HG03354 (cell line): ENCODE results near the gene ANKRD44.
"Not testable (repeated sequence)": the region's sequence is repeated elsewhere in the genome, so short reads cannot be mapped to it uniquely, and the experiment has no call there.

Experiments
- ATAC-seq: cut with Tn5 transposase; IDR thresholded peaks from one replicate; pipeline ENCODE4 v1.9.1; 2021; ENCODE audit warnings: mild to moderate bottlenecking; ENCODE audit not compliant: unreplicated experiment, poor library complexity, severe bottlenecking

Gene ANKRD44

DNA sequence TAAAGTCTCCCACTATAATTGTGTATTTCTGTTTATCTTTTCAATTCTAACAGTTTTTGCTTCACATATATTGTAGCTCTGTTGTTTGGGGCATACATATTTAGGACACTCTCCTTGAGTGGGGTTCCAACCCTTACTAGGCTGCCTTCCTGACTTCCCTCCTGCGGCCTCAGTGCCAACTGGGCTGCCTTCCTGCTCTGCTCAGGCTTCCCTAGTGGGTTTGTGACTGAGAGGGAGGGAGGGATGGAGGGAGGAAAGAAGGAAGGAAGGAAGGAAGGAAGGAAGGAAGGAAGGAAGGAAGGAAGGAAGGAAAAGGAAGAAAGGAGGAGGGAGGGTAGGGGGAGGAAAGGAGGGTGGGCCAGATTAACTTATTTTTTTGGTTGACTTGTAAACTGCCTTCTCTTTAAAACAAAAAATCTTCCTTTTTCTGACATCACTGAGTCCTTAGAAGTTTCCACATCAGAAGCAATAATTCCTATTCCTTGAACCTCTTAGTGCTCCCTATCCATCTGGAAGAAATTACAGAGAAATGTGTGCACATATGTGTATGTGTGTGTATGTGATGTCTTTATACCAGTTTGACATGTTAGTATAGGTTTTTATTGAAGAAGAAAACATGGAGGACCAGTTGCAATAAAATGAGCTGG is 238.7 kb downstream of the ANKRD44 start:
- ATAC-seq = no peak

- ATAC-seq = no peak
Measured at GRCh38 chr2:197071213-197071612, 239.4 kb downstream of the ANKRD44 start.

DNA sequence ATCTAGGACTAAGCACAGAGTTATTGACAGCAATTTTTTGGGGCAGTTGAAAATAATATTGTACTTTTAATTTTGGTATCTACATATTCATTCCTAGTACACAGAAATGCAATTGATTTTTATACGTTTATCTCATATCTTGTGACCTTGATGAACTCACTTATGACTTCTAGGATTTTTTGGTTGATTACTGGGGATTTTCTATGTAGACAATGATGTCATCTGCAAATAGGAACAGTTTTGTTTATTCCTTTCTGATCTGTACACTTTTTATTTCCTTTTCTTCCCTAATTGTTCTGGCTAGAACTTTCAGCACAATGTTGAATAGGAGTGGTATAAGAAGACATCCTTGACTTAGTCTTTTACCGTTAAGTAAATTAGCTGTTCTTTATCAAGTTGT is 240.6 kb downstream of the ANKRD44 start:
- no peak for ATAC-seq

GRCh38 chr2:197062574-197062973 is 248.0 kb downstream of the ANKRD44 start:
- not testable (repeated sequence) for ATAC-seq

- ATAC-seq = no peak
Measured at GRCh38 chr2:197059477-197059876, 251.1 kb downstream of the ANKRD44 start.

- ATAC-seq = no peak
Measured at GRCh38 chr2:197058777-197059300, 251.7 kb downstream of the ANKRD44 start.

- no peak for ATAC-seq
Measured at GRCh38 chr2:197057959-197058358, 252.6 kb downstream of the ANKRD44 start.

DNA sequence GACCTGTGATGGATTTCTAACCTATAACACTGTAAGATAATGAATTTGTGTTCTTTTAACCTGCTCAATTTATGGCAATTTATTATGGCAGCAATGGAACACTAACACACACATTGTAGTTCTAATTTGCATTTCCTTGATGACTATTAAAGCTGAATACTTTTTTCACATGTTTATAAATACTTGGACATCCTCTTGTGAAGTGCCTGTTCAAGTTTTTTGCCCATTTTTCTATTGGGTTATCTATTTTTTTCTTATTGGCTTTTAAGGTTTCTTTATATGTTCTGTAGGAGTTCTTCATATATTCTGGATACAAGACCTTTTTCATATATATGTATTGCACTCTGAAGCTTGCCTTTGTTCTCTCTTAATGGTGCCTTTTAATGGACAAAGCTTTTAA is 255.5 kb downstream of the ANKRD44 start:
- no peak for ATAC-seq

DNA sequence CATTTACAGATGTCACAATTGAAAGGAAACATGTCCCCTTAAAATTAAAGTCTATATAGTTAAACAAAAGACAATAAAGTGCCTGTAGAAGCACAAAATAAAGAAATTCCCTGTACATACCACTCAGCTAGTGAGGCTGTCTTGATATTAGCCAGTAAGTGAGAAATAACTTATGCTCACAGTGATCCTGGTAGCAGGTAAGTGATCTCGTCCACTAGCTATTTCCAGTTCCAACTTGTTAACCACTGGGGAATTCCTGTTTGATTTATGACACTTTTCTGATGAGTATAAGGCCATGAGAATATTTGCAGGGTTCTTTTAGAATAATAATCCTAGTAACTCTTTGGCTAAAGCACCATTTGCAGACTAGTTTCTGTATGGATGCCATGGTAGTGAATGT is 256.1 kb downstream of the ANKRD44 start:
- ATAC-seq = no peak

GRCh38 chr2:197052356-197052755 is 258.2 kb downstream of the ANKRD44 start:
- ATAC-seq = no peak

DNA sequence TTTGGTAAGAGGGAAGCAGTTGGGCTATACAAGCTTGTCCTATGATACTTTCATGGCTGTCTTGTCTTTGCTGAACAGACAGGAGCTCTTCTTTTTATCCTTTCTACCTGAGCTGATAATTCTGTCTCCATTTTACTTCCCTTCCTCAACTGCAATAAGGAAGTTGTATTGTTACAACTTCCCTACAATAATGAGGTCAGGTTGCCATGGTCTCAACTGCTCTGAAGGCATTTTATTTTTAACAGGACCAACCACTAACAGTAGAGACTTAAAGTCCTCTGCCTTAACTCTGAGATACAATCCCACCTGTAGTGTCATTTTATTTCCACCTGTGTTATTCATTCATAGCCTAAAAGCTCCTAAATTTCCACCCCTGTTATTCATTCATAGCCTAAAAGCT is 265.5 kb downstream of the ANKRD44 start:
- ATAC-seq = no peak

DNA sequence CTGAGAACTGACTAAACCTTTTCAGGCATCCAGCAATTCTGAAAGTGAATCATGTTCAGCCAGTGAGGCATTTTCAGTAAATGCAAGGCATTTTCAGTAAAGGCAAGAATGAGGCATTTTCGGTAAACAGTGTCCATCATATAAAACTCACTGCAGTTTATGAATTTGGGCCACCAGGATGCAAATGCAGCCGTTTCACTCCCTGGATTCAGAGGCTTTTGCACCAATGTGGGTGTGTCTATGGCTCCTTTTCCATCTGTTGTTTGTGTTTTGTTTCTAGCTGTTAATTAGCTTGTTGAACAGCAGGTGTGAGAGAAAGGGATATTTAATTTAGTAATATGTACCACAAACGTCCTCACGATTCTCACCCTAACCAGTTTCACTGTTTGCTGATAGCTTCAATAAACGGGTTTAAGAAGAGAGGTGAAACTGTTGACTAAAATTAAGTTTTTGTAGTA is 267.8 kb downstream of the ANKRD44 start:
- ATAC-seq = no peak

DNA sequence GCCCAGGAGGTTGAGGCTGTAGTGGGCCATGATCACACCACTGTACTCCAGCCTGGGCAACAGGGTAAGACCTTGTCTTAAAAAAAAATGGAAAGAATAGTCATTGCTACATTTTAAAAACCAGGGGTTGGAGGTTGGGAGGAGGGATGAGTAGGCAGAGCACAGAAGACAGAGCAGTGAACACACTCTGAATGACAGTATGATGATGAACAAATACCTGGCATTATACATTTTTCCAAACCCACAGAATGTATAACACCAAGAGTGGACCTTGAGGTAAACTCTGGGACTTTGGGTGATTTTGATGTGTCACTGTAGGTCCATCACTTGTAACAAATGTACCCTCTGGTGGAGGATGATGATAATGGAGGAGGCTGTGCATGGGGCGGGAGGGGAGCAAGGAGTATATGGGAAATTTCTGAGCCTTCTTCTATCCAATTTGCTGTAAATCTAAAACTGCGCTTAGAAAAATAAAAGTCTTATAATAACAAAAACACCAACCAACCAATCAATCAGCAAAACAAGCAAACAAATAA is 272.6 kb downstream of the ANKRD44 start:
- ATAC-seq = no peak

DNA sequence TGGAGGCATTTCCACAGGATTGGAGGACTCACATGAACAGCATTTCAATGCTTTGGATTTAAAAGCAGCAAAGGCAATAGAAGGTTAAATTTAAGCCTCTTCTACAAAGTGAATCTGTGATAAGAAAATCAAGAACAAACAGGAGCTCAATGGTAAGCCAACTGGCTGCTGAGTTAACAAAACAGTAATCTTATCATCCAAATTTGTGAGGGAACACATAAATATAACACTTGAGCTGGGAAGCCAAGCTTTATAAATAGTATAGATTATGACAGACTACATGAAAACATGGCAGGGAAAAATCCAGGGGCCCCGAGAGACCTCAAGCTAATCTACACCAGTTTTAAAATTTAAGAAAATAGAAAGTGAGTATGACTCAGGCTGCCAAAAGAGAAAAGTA is 275.6 kb downstream of the ANKRD44 start:
- ATAC-seq = no peak

- no peak for ATAC-seq
Measured at GRCh38 chr2:197034292-197034691, 276.3 kb downstream of the ANKRD44 start.

DNA sequence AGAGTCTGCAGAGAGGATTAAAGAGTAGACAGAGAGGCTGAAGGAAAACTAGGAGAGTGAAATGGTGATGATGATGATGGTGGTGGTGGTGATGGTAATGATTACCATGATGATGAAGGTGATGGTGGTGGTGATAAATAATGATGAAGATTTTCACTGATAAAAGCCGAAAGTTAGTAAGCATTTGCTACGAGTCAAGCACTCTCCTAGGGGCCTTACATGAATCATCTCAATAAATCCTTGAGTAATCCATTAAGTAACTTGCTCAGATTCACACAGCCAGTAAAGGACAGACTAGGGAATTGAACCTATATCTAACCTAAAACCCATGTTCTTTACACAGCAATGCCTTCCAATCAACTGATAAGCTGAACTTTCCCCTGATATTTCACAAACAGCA is 277.4 kb downstream of the ANKRD44 start:
- no peak for ATAC-seq

GRCh38 chr2:197031803-197032202 is 278.8 kb downstream of the ANKRD44 start:
- ATAC-seq = no peak

DNA sequence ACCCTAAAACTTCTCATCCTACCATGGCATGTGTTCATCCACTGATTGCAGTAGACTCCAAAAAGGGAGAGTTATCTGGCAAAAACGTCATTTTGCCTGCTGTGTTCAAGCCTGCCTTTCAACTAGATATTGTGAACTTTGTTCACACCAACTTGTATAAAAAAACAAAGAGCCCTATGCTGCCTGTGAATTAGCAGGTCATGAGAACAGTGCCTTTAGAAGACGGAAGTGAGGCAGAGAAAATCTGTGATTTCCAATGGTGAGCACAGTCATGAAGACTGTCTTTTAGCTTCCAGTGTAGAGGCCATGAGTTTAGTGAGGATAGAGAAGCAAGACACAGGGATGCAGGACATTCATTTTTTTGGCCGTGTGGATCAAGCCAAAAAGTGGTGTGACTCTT is 280.5 kb downstream of the ANKRD44 start:
- no peak for ATAC-seq

DNA sequence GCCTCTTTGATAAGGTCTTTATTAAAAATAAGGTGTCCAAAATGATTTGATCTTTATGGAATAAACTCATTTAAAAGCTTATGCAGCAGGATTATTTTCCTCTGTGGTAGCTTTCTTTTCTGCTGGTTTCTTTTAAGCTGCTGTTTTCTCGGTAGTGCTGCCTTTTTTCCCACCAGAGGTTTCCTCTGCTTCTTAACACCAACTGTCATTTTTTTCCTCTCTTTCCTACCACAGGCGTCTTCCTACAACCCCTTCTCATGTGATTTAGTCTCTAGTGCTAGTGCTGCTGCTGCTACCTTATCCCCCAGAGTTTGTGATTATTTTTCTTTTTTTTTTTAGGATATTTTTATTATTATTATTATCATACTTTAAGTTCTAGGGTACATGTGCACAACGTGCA is 281.9 kb downstream of the ANKRD44 start:
- ATAC-seq = no peak

- ATAC-seq = no peak
Measured at GRCh38 chr2:197028230-197028629, 282.4 kb downstream of the ANKRD44 start.

- ATAC-seq = no peak
Measured at GRCh38 chr2:197024206-197024605, 286.4 kb downstream of the ANKRD44 start.

DNA sequence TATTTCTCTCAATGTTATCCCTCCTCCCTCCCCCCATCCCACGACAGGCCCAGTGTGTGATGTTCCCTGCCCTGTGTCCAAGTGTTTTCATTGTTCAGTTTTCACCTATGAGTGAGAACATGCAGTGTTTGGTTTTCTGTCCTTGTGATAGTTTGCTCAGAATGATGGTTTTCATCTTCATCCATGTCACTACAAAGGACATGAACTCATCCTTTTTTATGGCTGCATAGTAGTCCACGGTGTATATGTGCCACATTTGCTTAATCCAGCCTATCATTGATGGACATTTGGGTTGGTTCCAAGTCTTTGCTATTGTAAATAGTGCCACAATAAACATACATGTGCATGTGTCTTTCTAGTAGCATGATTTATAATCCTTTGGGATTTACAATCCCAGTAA is 289.7 kb downstream of the ANKRD44 start:
- ATAC-seq = not testable (repeated sequence)
